GM23338 (cell line): Measurements from ENCODE around the gene NTM.

Experiments used
- CREB1 ChIP-seq: fragments of 250-450 bp; sonication (Bioruptor Pico); IDR thresholded peaks from 2 replicates; pipeline ENCODE4 v1.5.0; 2020; ENCODE audit warnings: low read depth, mild to moderate bottlenecking, moderate library complexity
- CTCF ChIP-seq, 2 experiments: fragments of 200-600 bp in 1 of 2; sonication (generic) in 1 of 2; conservative IDR thresholded peaks; 2 replicates each; pipeline versions ENCODE4 v1.5.1 to v1.6.1; 2016 to 2017; ENCODE audit warnings: antibody characterized with exemption in 2 of 2, low read depth in 2 of 2, mild to moderate bottlenecking in 2 of 2, moderate library complexity in 1 of 2
- ETS1 ChIP-seq: IDR thresholded peaks from 2 replicates; pipeline ENCODE4 v1.6.1; 2016; ENCODE audit warnings: antibody characterized with exemption
- EZH2 ChIP-seq: fragments of 200-600 bp; sonication (generic); IDR thresholded peaks from one replicate; pipeline ENCODE4 v1.8.0; 2017; ENCODE audit warnings: antibody characterized with exemption, mild to moderate bottlenecking, low read depth; ENCODE audit not compliant: unreplicated experiment
- EZH2phosphoT487 ChIP-seq: fragments of 200-600 bp; sonication (generic); IDR thresholded peaks from one replicate; pipeline ENCODE4 v1.8.1; 2018; ENCODE audit warnings: antibody characterized with exemption; ENCODE audit not compliant: unreplicated experiment
- JUNB ChIP-seq: IDR thresholded peaks from one replicate; pipeline ENCODE4 v1.6.1; 2016; ENCODE audit warnings: antibody characterized with exemption; ENCODE audit not compliant: unreplicated experiment
- POLR2AphosphoS5 ChIP-seq: IDR thresholded peaks from 2 replicates; pipeline ENCODE4 v1.6.1; 2016; ENCODE audit warnings: antibody characterized with exemption, low read depth
- REST ChIP-seq: IDR thresholded peaks from one replicate; pipeline ENCODE4 v1.6.1; 2018; ENCODE audit warnings: antibody characterized with exemption; ENCODE audit not compliant: unreplicated experiment
- STAT1 ChIP-seq: IDR thresholded peaks from one replicate; pipeline ENCODE4 v1.6.1; 2016; ENCODE audit warnings: antibody characterized with exemption; ENCODE audit not compliant: unreplicated experiment
- ZNF114 ChIP-seq: fragments of 250-450 bp; sonication (Bioruptor Pico); IDR thresholded peaks from 2 replicates; pipeline ENCODE4 v1.5.0; 2020; ENCODE audit warnings: mild to moderate bottlenecking, moderate library complexity
- ZNF331 ChIP-seq: fragments of 250-450 bp; sonication (Bioruptor Pico); IDR thresholded peaks from 2 replicates; pipeline ENCODE4 v1.5.0; 2020; ENCODE audit warnings: low read depth, mild to moderate bottlenecking, moderate library complexity
- TF ChIP-seq, protein P1 (sequence below): fragments of 250-450 bp; sonication (Bioruptor Pico); IDR thresholded peaks from 2 replicates; pipeline ENCODE4 v1.5.0; 2020; ENCODE audit warnings: mild to moderate bottlenecking, moderate library complexity

GRCh38 chr11:132186699-132187098, 816.3 kb downstream of the NTM start:
- TF ChIP-seq EZH2 (no peak), CTCF (conservative IDR thresholded peaks at IDR 0.05; ENCODE audit: low read depth in 2 of 2) (peak; percentile 78 to 80), POLR2AphosphoS5 (no peak), ZNF114 (CRISPR knock-in tag) (no peak), JUNB (no peak), REST (no peak), STAT1 (no peak), CREB1 (CRISPR knock-in tag) (no peak), EZH2phosphoT487 (no peak), ZNF331 (CRISPR knock-in tag) (no peak), ETS1 (no peak)
- TF ChIP-seq, protein P1, sequence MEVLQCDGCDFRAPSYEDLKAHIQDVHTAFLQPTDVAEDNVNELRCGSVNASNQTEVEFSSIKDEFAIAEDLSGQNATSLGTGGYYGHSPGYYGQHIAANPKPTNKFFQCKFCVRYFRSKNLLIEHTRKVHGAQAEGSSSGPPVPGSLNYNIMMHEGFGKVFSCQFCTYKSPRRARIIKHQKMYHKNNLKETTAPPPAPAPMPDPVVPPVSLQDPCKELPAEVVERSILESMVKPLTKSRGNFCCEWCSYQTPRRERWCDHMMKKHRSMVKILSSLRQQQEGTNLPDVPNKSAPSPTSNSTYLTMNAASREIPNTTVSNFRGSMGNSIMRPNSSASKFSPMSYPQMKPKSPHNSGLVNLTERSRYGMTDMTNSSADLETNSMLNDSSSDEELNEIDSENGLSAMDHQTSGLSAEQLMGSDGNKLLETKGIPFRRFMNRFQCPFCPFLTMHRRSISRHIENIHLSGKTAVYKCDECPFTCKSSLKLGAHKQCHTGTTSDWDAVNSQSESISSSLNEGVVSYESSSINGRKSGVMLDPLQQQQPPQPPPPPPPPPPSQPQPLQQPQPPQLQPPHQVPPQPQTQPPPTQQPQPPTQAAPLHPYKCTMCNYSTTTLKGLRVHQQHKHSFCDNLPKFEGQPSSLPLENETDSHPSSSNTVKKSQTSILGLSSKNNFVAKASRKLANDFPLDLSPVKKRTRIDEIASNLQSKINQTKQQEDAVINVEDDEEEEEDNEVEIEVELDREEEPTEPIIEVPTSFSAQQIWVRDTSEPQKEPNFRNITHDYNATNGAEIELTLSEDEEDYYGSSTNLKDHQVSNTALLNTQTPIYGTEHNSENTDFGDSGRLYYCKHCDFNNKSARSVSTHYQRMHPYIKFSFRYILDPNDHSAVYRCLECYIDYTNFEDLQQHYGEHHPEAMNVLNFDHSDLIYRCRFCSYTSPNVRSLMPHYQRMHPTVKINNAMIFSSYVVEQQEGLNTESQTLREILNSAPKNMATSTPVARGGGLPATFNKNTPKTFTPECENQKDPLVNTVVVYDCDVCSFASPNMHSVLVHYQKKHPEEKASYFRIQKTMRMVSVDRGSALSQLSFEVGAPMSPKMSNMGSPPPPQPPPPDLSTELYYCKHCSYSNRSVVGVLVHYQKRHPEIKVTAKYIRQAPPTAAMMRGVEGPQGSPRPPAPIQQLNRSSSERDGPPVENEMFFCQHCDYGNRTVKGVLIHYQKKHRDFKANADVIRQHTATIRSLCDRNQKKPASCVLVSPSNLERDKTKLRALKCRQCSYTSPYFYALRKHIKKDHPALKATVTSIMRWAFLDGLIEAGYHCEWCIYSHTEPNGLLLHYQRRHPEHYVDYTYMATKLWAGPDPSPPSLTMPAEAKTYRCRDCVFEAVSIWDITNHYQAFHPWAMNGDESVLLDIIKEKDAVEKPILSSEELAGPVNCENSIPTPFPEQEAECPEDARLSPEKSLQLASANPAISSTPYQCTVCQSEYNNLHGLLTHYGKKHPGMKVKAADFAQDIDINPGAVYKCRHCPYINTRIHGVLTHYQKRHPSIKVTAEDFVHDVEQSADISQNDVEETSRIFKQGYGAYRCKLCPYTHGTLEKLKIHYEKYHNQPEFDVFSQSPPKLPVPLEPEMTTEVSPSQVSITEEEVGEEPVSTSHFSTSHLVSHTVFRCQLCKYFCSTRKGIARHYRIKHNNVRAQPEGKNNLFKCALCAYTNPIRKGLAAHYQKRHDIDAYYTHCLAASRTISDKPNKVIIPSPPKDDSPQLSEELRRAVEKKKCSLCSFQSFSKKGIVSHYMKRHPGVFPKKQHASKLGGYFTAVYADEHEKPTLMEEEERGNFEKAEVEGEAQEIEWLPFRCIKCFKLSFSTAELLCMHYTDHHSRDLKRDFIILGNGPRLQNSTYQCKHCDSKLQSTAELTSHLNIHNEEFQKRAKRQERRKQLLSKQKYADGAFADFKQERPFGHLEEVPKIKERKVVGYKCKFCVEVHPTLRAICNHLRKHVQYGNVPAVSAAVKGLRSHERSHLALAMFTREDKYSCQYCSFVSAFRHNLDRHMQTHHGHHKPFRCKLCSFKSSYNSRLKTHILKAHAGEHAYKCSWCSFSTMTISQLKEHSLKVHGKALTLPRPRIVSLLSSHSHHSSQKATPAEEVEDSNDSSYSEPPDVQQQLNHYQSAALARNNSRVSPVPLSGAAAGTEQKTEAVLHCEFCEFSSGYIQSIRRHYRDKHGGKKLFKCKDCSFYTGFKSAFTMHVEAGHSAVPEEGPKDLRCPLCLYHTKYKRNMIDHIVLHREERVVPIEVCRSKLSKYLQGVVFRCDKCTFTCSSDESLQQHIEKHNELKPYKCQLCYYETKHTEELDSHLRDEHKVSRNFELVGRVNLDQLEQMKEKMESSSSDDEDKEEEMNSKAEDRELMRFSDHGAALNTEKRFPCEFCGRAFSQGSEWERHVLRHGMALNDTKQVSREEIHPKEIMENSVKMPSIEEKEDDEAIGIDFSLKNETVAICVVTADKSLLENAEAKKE (CRISPR knock-in tag): no peak
